HG02588 (cell line): ENCODE measurements around the gene DIPK1B.
"Not testable (repeated sequence)": the region's sequence is repeated elsewhere in the genome, so short reads cannot be mapped to it uniquely, and the experiment has no call there.

Source experiments
- ATAC-seq: cut with Tn5 transposase; IDR thresholded peaks from one replicate; pipeline ENCODE4 v1.9.1; 2021; ENCODE audit warnings: mild to moderate bottlenecking, moderate library complexity; ENCODE audit not compliant: unreplicated experiment

The DIPK1B gene

DNA sequence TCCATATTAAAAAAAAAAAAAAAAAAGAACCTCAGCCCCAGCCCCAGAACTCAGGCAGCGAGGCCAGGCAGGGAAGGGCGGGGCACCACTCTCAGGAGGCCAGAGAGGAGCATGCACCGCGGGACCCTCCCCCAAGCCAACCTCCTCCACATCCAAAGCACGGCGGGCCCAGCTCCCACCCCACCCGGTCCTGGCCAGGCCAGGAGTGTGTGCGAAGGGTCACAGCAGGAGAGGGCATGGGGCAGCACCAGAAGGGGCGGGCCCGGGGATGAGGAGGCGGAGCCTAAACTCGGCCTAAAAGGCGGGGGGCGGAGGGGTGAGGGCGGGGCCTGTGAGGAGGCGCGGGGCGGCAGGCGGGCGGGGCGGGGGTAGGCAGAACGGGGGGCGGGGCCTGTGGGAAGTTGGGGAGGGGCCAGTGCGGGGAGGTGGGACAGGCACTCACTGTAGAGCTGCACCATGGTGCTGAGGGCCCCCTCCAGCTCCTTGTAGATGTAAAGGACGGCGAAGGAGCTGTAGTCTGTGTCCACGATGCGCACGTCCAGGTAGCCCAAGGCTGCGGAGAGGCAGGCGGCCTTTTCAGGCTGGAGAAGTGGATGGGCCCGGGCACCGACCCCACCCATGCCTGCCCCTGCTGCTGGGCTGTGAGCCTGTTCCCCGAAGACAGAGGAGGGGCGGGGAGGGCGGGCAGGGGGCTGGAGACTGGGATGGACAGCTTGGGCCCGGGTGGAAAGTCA is 50.7 kb downstream of the DIPK1B start:
- ATAC-seq, result no peak

DNA sequence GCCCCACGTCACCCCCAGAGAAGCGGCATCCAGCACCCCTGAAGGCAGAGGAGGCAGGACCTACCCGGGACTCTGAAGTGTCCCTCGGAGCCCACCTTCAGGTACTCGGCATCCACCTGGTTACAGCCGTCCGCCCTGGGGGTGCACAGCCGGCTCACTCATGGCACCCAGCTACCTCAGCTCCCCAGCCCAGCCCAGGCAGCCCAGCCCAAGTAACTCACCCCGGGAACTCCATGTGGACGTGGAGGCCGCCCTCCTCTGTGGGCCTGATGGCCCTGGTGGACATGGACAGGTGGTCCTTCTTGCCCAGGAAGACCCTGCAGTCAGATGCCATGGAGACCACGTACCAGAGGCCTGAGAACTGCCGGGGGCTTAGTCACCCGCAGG is 51.3 kb downstream of the DIPK1B start:
- no peak for ATAC-seq

DNA sequence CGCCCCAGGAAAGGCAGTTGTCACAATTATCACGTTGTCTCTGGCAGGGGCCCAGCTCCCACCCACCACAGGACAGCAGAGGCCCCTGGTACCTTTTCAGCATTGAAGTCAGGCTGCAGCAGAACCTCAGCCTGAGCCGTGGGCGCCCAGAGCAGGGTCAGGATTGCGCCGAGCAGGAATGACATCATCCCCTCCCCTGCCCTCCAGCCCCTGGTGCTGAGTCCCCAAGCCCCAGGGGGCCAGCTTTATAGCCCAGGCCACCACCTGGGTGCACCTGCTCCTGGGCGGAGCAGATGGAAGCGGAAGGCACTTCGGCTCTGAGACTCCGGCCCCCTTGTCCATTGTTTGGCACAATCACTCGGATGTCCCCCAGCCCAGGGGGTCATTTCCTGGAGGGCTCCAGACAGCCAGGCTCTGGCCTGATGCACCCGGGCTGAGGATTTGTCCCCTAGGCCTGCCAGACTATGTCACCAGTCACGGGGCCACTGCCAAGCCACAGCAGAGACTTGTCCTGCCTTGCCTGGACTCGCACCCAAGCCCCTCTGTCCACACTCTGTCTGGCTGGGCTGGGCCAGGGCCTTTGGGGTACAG is 52.0 kb downstream of the DIPK1B start, which contains the start of gene LCN15:
Gene LCN15, minus strand, starts transcription at position 218 of the 591 bp plus-strand sequence. Its CDS starts 30 bp downstream, at position 188.
- ATAC-seq, result no peak

DNA sequence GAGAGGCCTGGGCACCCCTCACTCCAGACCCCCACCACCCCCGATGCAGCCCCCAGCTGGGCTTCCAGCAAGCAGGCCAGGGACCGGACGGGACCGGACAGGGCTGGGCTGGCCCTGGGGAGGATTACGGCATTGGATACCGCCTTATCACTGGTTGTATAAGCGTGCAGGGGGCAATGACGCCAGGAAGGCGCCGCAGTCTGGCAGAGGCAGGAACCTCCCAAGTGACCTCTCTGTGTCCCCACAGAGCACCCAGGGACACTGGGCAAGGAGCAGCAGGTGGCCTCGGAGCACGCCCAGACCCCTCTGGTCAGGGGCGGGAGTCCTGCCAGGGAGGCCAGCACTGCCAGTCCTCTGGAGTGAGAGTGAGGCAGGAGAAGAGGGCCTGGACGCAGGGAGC is 52.7 kb downstream of the DIPK1B start:
- ATAC-seq, result no peak

DNA sequence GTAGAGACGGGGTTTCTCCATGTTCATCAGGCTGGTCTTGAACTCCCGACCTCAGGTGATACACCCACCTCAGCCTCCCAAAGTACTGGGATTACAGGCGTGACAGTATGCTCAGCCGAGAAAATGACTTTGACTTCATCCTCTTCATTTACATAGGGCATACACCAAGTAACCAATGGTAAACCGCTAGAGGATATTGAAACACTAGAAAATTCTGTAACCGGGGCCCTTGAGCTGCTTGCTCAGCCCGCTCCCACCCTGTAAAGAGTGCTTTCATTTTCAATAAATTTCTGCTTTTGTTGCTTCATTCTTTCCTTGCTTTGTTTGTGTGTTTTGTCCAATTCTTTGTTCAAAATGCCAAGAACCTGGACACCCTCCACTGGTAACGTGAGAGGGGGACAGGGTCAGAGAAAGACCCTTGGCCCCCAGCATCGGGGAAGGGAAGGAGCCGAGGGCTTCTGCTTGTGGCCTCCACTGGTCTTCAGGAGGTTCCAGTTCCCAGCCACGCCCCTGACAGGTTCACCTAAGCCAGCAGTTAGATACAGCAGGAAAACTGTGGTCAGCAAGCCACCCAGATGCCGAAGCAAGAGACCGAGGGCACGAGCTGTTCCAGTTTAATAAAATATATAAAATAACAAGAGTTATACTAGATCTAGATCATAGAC is 53.5 kb downstream of the DIPK1B start:
- ATAC-seq, result not testable (repeated sequence)

DNA sequence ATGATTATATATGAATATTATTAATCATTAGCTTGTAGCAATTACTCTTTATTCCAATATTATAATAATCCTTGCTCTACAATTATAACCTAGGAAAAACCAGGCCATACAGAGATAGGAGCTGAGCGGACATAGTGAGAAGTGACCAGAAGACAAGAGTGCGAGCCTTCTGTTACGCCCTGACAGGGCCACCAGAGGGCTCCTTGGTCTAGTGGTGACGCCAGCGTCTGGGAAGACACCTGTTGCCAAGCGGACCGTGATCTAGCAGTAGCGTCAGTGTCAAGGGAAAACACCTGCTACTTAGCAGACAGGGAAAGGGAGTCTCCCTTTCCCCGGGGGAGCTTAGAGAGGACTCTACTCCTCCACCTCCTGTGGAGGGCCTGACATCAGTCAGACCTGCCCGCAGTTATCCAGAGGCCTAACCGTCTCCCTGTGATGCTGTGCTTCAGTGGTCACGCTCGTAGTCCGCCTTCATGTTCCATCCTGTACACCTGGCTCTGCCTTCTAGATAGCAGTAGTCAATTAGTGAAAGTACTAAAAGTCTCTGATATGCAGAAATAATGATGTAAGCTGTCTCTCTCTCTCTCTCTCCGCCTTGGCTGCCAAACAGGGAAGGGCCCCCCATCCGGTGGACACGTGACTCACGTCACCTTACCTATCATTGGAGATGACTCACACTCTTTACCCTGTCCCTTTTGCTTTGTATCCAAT is 54.2 kb downstream of the DIPK1B start:
- not testable (repeated sequence) for ATAC-seq

DNA sequence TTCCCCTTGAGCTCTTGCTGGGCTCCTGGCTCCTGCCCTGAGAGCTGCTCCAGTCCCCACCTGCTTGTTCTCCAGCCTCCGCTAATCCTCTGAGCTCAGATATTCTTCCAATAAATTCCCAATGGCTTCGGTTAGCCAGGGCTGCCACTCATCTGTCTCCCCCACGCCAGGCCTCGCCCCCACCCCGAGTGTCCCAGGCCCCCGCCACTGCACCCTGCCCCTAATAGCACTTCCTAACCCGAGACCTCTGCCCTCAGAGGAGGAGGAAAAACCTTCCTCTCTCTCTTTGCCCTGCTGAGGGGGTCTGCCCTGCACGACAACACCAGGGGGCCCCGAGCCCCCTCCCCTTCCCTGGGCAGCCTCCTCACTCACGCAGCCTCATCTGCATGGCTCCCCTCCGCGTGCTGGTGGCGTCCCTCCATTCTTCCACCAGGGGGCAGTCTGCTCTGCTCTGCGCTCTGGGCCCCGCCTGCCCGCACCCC is 57.4 kb downstream of the DIPK1B start:
- ATAC-seq, result no peak

DNA sequence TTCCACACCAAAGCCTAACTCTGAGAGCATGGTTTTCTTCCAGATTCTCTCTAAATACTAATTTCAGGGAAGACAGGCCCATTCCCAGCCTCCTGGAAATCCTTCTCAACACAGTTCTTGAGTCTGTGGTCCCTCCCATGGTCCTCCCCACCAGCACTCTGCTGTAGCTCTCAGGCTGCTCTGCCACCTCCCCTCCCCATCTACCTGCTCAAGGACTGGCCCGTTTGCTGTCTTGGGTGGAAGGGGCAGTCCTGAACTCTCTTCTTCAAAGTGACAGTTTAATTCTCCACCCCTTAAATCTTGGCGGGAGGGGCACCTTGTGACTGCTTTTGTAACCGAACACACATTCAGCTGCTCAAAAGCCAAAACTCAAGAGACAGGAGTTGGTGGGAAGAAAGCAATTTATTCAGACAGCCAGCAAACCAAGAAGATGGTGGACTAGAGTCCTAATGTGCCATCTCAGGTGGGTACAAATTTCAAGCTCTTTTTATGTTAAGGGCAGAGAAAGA is 59.6 kb downstream of the DIPK1B start:
- ATAC-seq, result no peak

DNA sequence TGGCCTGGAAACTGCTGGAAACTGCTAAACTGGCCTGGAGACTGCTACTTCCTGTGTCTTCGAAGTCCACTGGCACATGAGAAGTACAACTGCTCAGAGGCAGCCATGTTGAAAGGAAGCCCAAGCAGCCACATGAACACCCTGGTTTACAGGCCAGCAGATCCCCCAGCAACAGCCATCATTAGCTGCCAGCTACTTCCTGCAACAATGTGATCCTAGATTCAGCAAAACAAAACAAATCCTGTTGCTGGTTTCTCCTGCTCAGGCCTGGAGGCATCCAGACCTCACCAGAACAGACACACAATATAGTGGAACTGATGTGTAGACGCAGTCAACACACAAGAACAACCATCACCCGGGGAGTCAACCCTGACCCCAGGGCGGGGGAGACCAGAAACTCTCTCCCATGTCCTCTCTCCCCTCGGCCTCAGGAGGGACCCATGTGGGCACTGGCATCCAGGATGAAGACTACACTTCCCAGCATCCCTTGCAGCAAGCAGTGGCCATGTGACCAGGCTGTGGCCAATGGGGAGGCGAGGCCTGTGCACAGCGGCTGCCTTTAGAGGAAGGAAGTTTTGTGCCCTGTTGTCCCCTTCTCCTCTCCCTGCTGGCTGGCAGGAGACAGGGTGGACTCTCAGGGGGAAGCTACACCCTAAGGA is 61.1 kb downstream of the DIPK1B start:
- ATAC-seq, result no peak
